Activated B cell treated with CpG ODN at 0.5 μM for 24 hours (primary cell): Measurements from ENCODE around the gene GPR34. TPM values are rescaled to one million over a fixed set of nuclear protein-coding genes. Genes with fewer than 3 reads are reported as not detected.

ENCODE experiments used
- ATAC-seq: fragments of 200-7000 bp; cut with Tn5 transposase; one replicate; pipeline ENCODE4 v1.10.0; 2021; ENCODE audit warnings: low read depth, mild to moderate bottlenecking, moderate library complexity
- CTCF ChIA-PET: fragments of 350-600 bp; sonication (Branson Sonifier 250); formaldehyde crosslinking; loops from one replicate; lab custom pipeline; 2021; ENCODE audit warnings: antibody characterized with exemption; lab: Charles Lee
- POLR2A ChIA-PET: fragments of 350-600 bp; sonication (Branson Sonifier 250); formaldehyde crosslinking; loops from one replicate; lab custom pipeline; 2021; ENCODE audit warnings: antibody characterized with exemption; lab: Charles Lee
- DNase-seq: peaks from one replicate; pipeline ENCODE4 v3.0.0; 2022
- H3K27ac Mint-ChIP-seq: one replicate; pipeline ENCODE4 v1.8.0; 2020; ENCODE audit warnings: mixed read lengths
- H3K27me3 Mint-ChIP-seq: one replicate; pipeline ENCODE4 v1.8.0; 2021; ENCODE audit warnings: mixed read lengths
- H3K36me3 Mint-ChIP-seq: one replicate; pipeline ENCODE4 v1.8.0; 2021; ENCODE audit warnings: low read depth, mixed read lengths
- H3K4me1 Mint-ChIP-seq: one replicate; pipeline ENCODE4 v1.8.0; 2021; ENCODE audit warnings: mixed read lengths
- H3K4me3 Mint-ChIP-seq: one replicate; pipeline ENCODE4 v1.8.0; 2020; ENCODE audit warnings: mild to moderate bottlenecking, mixed read lengths
- H3K9me3 Mint-ChIP-seq: one replicate; pipeline ENCODE4 v1.8.0; 2020; ENCODE audit warnings: mixed read lengths
- CTCF ChIP-seq: fragments of 200-600 bp; IDR thresholded peaks from one replicate; pipeline ENCODE4 v1.8.0; 2022; ENCODE audit warnings: antibody characterized with exemption, mild to moderate bottlenecking
- intact Hi-C: fragments of 100-400 bp; cut with micrococcal nuclease; formaldehyde crosslinking; loops from one replicate; pipeline ENCODE4 v1.15.1; 2024
- total RNA-seq: library from RNA; stranded (reverse); gene quantifications from 2 replicates; pipeline ENCODE4 v1.2.3, GENCODE V29; 2022

Gene GPR34
- total RNA-seq, 1 donor from 2014 or later = 0.24 TPM

- Mint-ChIP-seq H3K27me3 (no peaks in the 10 kb centered on the region), H3K4me1 (peaks cover 55% of the 10 kb centered on the region), H3K36me3 (no peaks in the 10 kb centered on the region), H3K9me3 (no peaks in the 10 kb centered on the region), H3K4me3 (no peak overlapping the region), H3K27ac (peak overlapping the region; percentile 89)
- CTCF ChIA-PET = interaction anchor here (2.4 kb wide), 1 partner anchor 15 kb away, joined by 5 read pairs; no protein-coding TSS in a partner anchor
- TF ChIP-seq CTCF = no peak
- DNase-seq (no peak), ATAC-seq (no peak)
- POLR2A ChIA-PET = interaction anchor here (1.4 to 2.1 kb wide), 2 partner anchors 15 to 109 kb away, joined by 4 to 14 read pairs; no protein-coding TSS in a partner anchor
- intact Hi-C loops = loop anchor here (2.0 kb wide), 1 partner anchor 16 kb away; the partner anchor contains the start of gene GPR34
Measured at GRCh38 chrX:41705042-41705441, 16.3 kb downstream of the GPR34 start.

GRCh38 chrX:41705680-41706374 is 17.1 kb downstream of the GPR34 start:
- ChIA-PET CTCF (interaction anchor here (0.7 to 2.4 kb wide), 2 partner anchors 14 to 17 kb away, joined by 3 to 5 read pairs; no protein-coding TSS in a partner anchor), POLR2A (interaction anchor here (1.0 to 2.1 kb wide), 3 partner anchors 14 to 110 kb away, joined by 4 to 14 read pairs (median 4); partner anchors contain the start of gene GPR34)
- no peaks in the 10 kb centered on the region for H3K36me3 Mint-ChIP-seq
- no peak for TF ChIP-seq CTCF
- DNase-seq (no peak), ATAC-seq (peak; percentile 81)
- no peaks in the 10 kb centered on the region for H3K27me3 Mint-ChIP-seq
- peak overlapping the region; percentile 89 for H3K27ac Mint-ChIP-seq
- intact Hi-C loops = loop anchor here (1.0 to 2.0 kb wide), 3 partner anchors 15 to 28 kb away; partner anchors contain the start of gene GPR34
- H3K9me3 Mint-ChIP-seq = no peaks in the 10 kb centered on the region
- H3K4me3 Mint-ChIP-seq = peak overlapping the region; percentile 72
- peaks cover 58% of the 10 kb centered on the region for H3K4me1 Mint-ChIP-seq

GRCh38 chrX:41707218-41707617 is 18.4 kb downstream of the GPR34 start:
- ATAC-seq (peak; percentile 32), DNase-seq (no peak)
- H3K27me3 Mint-ChIP-seq = no peaks in the 10 kb centered on the region
- H3K36me3 Mint-ChIP-seq = no peaks in the 10 kb centered on the region
- intact Hi-C loops = loop anchor here (2.0 kb wide), 1 partner anchor 14 kb away; no protein-coding TSS in a partner anchor
- no peak for TF ChIP-seq CTCF
- H3K4me3 Mint-ChIP-seq = peak overlapping the region; percentile 49
- CTCF ChIA-PET = interaction anchor here (1.1 to 2.4 kb wide), 3 partner anchors 13 to 53 kb away, joined by 3 to 5 read pairs (median 4); no protein-coding TSS in a partner anchor
- peaks cover 58% of the 10 kb centered on the region for H3K4me1 Mint-ChIP-seq
- H3K9me3 Mint-ChIP-seq = no peaks in the 10 kb centered on the region
- H3K27ac Mint-ChIP-seq = peak overlapping the region; percentile 73
- POLR2A ChIA-PET = interaction anchor here (0.7 to 1.0 kb wide), 4 partner anchors 9 to 147 kb away, joined by 3 to 9 read pairs (median 3); no protein-coding TSS in a partner anchor

- no peaks in the 10 kb centered on the region for H3K36me3 Mint-ChIP-seq
- no peak for TF ChIP-seq CTCF
- H3K4me1 Mint-ChIP-seq = peaks cover 51% of the 10 kb centered on the region
- H3K4me3 Mint-ChIP-seq = no peak overlapping the region
- intact Hi-C loops = no loop called here
- POLR2A ChIA-PET = no interaction called here
- H3K27me3 Mint-ChIP-seq = no peaks in the 10 kb centered on the region
- CTCF ChIA-PET = no interaction called here
- no peak overlapping the region for H3K27ac Mint-ChIP-seq
- H3K9me3 Mint-ChIP-seq = no peaks in the 10 kb centered on the region
- ATAC-seq (no peak), DNase-seq (no peak)
Measured at GRCh38 chrX:41708486-41708885, 19.7 kb downstream of the GPR34 start.

GRCh38 chrX:41711021-41711667 is 22.4 kb downstream of the GPR34 start:
- ATAC-seq = no peak
- H3K4me1 Mint-ChIP-seq = peaks cover 34% of the 10 kb centered on the region
- intact Hi-C loops = no loop called here
- CTCF ChIA-PET = no interaction called here
- DNase-seq = no peak
- TF ChIP-seq CTCF = no peak
- H3K4me3 Mint-ChIP-seq = no peak overlapping the region
- H3K36me3 Mint-ChIP-seq = peaks cover 1% of the 10 kb centered on the region
- POLR2A ChIA-PET = no interaction called here
- H3K27me3 Mint-ChIP-seq = no peaks in the 10 kb centered on the region
- H3K9me3 Mint-ChIP-seq = no peaks in the 10 kb centered on the region
- H3K27ac Mint-ChIP-seq = no peak overlapping the region
